ENCODE data around the gene ATP12A.

The ATP12A gene

GRCh38 chr13:24663586-24663985 is 16.6 kb upstream of the ATP12A start:
- DNase-seq (ENCODE audit: low read depth) = no peak

- DNase-seq (ENCODE audit: low read depth) = no peak
These were observed 15.3 kb upstream of the ATP12A start for GRCh38 chr13:24664726-24665409.

- DNase-seq (ENCODE audit: low read depth) = no peak
These were observed 11.7 kb upstream of the ATP12A start for GRCh38 chr13:24668511-24668910.

DNA sequence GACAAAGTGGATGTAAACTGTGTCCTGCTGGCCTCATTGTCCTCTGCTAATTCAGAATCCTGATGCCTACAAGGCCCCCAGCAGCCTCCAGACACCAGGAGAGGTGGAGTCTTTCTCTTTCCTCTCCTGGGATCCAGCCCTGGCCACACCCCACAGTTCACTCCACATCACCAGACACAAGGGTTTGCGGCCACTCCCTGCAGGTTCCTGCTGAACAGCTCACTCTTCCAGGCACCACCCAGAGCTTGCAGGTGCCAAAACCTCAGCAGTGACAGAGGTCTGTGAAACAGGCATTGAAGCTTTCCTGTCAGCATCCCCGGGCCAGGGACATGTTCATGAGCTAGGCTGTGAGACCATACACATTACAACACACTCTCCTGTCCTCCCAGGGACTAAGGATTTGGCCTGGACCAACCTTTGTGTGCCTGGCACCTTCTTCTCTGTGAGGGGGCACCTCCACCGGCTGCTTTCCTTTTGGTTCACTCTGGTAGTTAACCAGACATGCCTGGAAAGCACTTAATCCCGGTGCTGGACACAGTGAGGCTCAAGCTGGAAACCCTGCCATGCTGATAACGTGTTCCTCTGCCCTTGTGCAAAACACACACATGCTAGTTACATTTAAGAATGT is 11.1 kb upstream of the ATP12A start:
- DNase-seq (ENCODE audit: low read depth) = no peak

DNA sequence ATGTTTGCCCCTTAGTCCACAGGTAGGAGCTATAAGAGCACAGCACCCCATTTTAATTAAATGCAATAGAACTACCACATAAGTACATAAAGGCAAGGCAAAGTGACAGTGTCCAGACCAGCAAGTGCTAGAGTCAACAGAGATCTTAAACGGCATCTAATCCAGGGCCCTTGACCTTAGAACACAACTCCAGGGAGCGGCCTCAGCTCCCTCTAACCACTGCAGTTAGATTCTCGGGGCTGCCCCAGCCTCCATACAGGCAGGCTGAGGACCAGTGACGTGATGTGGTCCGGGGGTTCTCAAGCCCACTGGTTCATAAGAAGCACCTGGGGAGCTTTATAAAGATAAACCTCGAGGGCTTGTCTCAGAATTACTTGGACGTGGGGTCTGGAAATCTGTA is 10.0 kb upstream of the ATP12A start:
- DNase-seq (ENCODE audit: low read depth) = no peak

GRCh38 chr13:24670961-24671381 is 9.2 kb upstream of the ATP12A start:
- no peak for DNase-seq (ENCODE audit: low read depth)

- no peak for DNase-seq (ENCODE audit: low read depth)
These were observed 8.7 kb upstream of the ATP12A start for GRCh38 chr13:24671386-24672113.

- no peak for DNase-seq (ENCODE audit: low read depth)
These were observed 7.8 kb upstream of the ATP12A start for GRCh38 chr13:24672141-24673132.

- DNase-seq (ENCODE audit: low read depth) = no peak
These were observed 4.2 kb upstream of the ATP12A start for GRCh38 chr13:24675806-24676570.

GRCh38 chr13:24678151-24678550 is 2.1 kb upstream of the ATP12A start:
- DNase-seq (ENCODE audit: low read depth) = no peak

GRCh38 chr13:24679686-24680085 is 522 bp upstream of the ATP12A start:
- DNase-seq (ENCODE audit: low read depth) = no peak

DNA sequence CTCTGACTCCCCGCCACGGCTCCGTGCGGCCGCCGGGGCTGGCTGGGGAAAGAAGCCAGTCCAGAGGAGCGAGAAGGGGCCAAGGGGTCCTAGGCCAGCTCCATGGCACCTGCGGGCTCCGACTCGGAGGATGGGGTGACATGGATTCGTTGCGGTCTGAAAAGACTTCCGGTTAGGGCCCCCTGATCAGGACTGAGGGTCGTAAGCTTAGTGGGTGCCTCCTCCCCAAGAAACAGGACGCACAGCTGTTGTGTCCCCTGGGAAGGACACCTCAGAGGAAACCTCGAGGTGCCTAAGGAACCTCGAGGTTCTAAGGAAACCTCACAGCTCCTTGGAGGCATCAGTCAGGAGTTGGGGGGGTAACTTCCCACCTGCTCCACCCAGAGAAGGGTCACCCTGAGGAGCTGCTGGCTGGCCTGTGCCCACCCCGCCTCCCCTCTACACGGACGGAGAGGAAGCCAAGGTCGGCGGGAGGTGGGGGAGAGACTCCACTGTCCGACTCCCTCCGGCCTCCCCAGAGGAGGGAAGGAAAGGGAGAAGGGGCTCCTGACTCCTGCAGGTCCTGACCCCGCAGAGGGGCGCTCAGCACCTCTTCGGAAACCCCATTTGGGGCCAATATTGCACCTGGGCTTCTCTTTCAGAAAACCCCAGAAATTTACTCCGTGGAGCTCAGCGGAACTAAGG is 855 bp downstream of the ATP12A start:
- DNase-seq (ENCODE audit: low read depth) = no peak

DNA sequence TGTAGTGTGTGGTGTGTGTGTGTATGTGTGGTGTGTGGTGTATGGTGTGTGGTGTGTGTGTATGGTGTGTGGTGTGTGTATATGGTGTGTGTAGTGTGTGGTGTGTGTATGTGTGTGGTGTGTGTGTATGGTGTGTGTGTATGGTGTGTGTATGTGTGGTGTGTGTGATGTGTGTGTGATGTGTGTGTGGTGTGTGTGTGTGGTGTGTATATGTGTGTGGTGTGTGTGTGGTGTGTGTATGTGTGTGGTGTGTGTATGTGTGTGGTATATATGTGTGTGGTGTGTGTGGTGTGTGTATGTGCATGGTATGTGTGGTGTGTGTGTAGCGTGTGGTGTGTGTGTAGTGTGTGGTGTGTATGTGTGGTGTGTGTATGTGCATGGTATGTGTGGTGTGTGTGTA is 1.7 kb downstream of the ATP12A start:
- no peak for DNase-seq (ENCODE audit: low read depth)

DNA sequence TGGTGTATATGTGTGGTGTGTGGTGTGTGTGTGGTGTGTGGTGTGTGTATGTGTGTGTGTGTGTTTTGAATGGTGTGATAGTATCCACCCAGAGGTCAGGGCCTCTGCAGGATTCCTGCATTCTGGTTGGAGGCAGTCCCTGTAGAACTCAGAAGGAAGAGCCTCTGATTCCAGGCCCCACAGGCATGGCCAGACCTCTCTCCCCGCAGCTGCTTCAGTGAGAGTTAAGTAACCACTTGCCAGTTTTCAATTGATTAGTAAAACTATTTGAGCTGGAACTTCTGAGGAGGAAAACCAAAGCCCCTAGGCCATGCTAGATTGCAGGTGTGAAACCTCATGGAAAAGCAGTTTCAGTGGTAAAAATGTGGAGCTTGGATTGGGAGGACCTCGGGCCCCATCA is 2.1 kb downstream of the ATP12A start:
- DNase-seq (ENCODE audit: low read depth) = no peak

GRCh38 chr13:24683351-24683750 is 3.1 kb downstream of the ATP12A start:
- DNase-seq (ENCODE audit: low read depth) = no peak

- DNase-seq (ENCODE audit: low read depth) = peak; percentile 33
These were observed 3.8 kb downstream of the ATP12A start for GRCh38 chr13:24683838-24684599.

DNA sequence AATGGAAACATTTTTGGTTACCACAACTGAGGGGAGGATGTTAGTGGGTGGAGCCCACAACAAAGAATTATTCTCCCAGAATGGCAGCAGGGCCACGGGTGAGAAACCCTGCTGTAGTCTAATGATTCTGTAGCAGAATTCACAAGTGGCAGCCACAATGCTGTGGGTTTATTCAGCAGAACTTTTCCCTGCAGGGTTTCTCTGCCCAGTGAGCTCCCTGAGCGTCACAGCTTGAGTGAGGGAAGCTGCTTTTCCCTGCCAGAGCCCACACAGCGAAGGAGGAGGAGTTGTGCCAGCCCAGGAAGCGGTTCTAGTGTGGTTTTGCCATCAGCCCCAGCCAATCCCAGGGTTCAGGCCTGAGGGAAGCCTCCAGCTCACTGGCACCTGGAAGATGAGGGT is 4.4 kb downstream of the ATP12A start:
- DNase-seq (ENCODE audit: low read depth) = peak; percentile 1

DNA sequence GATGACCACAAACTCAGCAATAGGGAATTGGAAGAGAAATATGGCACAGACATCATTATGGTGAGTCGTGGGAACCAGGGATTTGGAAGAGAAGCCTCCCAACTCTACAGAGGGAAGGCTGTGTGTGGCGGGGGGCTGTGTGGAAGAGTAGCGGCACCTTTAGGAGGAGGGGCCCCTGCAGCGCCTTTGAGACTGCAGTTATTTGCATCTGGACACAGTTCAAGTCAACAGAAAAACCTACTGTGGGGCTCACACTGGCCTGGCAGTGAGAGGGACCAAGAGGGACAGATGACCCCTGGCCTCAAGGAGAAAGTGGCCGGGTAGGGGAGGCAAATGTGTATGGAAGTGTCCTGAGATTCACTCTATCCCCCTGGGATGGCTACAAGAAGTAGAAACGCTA is 5.1 kb downstream of the ATP12A start:
- DNase-seq (ENCODE audit: low read depth) = no peak

- DNase-seq (ENCODE audit: low read depth) = no peak
These were observed 7.4 kb downstream of the ATP12A start for GRCh38 chr13:24687611-24688010.

- no peak for DNase-seq (ENCODE audit: low read depth)
These were observed 7.9 kb downstream of the ATP12A start for GRCh38 chr13:24688111-24688510.
